HepG2 (cell line): ENCODE results near the gene TSPAN18. TPM values are rescaled to one million over a fixed set of nuclear protein-coding genes. Genes with fewer than 3 reads are reported as not detected.

Experiments used
- ATAC-seq: fragments of 200-7000 bp; cut with Tn5 transposase; 3 replicates; pipeline ENCODE4 v1.9.1; 2020; ENCODE audit warnings: mild to moderate bottlenecking, moderate library complexity
- BruUV-seq: library from RNA; stranded (reverse); fragments of 400-500 nt; replicated peaks from 2 replicates; lab custom pipeline; 2021; lab: Mats Ljungman, UMichigan
- CTCF ChIA-PET: fragments of 300-600 bp; formaldehyde crosslinking; extraction: SDS; loops from one replicate; lab custom pipeline; 2021; ENCODE audit warnings: low total read pairs, inconsistent platforms, low intra/inter-chr PET ratio; lab: Yijun Ruan, JAX
- POLR2A ChIA-PET: fragments of 350-600 bp; sonication (Branson Sonifier 250); formaldehyde crosslinking; loops from one replicate; lab custom pipeline; 2020; ENCODE audit warnings: antibody characterized with exemption, inconsistent platforms; lab: Yijun Ruan, JAX
- DNase-seq: peaks from one replicate; pipeline ENCODE4 v3.0.0-alpha.2; 2015; ENCODE audit warnings: low spot score
- FAIRE-seq: peaks from 3 replicates; lab custom pipeline; 2011; peaks lifted over from hg19 to GRCh38; lab: Jason Lieb, UNC
- H2AFZ ChIP-seq: one replicate; pipeline ENCODE4 v1.6.1; 2011; ENCODE audit warnings: low read length, inconsistent platforms
- H3K27ac ChIP-seq: fragments of 300-600 bp; 3 replicates; pipeline ENCODE4 v1.8.0; 2011; ENCODE audit warnings: mixed run types, mild to moderate bottlenecking, mixed read lengths, low read length, inconsistent platforms; ENCODE audit not compliant: insufficient read depth; ENCODE audit errors: extremely low read length
- H3K27me3 ChIP-seq, 2 experiments: fragments of 200-600 bp in 1 of 2; 2 replicates in 1 of 2; 3 replicates in 1 of 2; pipeline versions ENCODE4 v1.6.0 to v1.8.0; 2011; ENCODE audit warnings: low read length in 2 of 2, mild to moderate bottlenecking in 2 of 2, moderate library complexity in 2 of 2, inconsistent platforms in 1 of 2; ENCODE audit not compliant: insufficient read depth in 2 of 2, control insufficient read depth in 1 of 2
- H3K36me3 ChIP-seq, 2 experiments: fragments of 200-600 bp in 1 of 2; replicated peaks in 1 of 2; 2 replicates in 1 of 2; 3 replicates in 1 of 2; pipeline versions ENCODE4 v1.5.1 to v1.8.0; 2011; ENCODE audit warnings: low read length in 2 of 2, inconsistent platforms in 1 of 2; ENCODE audit not compliant: insufficient read depth in 2 of 2, control insufficient read depth in 1 of 2
- H3K4me1 ChIP-seq: 2 replicates; pipeline ENCODE4 v1.5.1; 2012; ENCODE audit warnings: low read length, inconsistent platforms; ENCODE audit not compliant: insufficient read depth
- H3K4me2 ChIP-seq: 2 replicates; pipeline ENCODE4 v1.6.0; 2011; ENCODE audit warnings: low read depth, low read length, inconsistent platforms
- H3K4me3 ChIP-seq, 3 experiments: fragments of 200-600 bp in 1 of 3; sonication (generic), shearing (Covaris generic) in 1 of 3; replicated peaks in 1 of 3; 2 replicates each; pipeline ENCODE4 v1.5.1; 2011 to 2016; ENCODE audit warnings: low read length in 3 of 3, inconsistent platforms in 2 of 3, low read depth in 2 of 3, mild to moderate bottlenecking in 2 of 3, control low read depth in 1 of 3, mixed read lengths in 1 of 3; ENCODE audit not compliant: insufficient read depth in 1 of 3
- H3K79me2 ChIP-seq: one replicate; pipeline ENCODE4 v1.6.1; 2011; ENCODE audit warnings: low read length, inconsistent platforms; ENCODE audit not compliant: insufficient read depth
- H3K9ac ChIP-seq: 2 replicates; pipeline ENCODE4 v1.6.0; 2011; ENCODE audit warnings: mild to moderate bottlenecking, low read depth, low read length, inconsistent platforms; ENCODE audit not compliant: insufficient read depth
- H3K9me3 ChIP-seq: 2 replicates; pipeline ENCODE4 v1.5.1; 2012; ENCODE audit warnings: mild to moderate bottlenecking, low read length
- H4K20me1 ChIP-seq: 2 replicates; pipeline ENCODE4 v1.6.0; 2011; ENCODE audit warnings: inconsistent platforms, mild to moderate bottlenecking, low read length, moderate library complexity; ENCODE audit not compliant: insufficient read depth
- FOXC1 ChIP-seq: sonication (generic); formaldehyde crosslinking; IDR thresholded peaks from 2 replicates; pipeline ENCODE4 v1.8.0; 2022; ENCODE audit warnings: mild to moderate bottlenecking, missing genetic modification reagents, borderline replicate concordance
- GATA4 ChIP-seq: sonication (generic); IDR thresholded peaks from 2 replicates; pipeline ENCODE4 v1.6.1; 2016; ENCODE audit warnings: antibody characterized with exemption, low read depth, borderline replicate concordance
- HCFC1 ChIP-seq: fragments of 150-350 bp; IDR thresholded peaks from 2 replicates; pipeline ENCODE4 v1.6.1; 2014; ENCODE audit warnings: low read depth, low read length
- MATR3 ChIP-seq: sonication (generic); formaldehyde crosslinking; IDR thresholded peaks from 2 replicates; pipeline ENCODE4 v1.4.0; 2020; ENCODE audit warnings: missing genetic modification reagents
- MTF1 ChIP-seq: sonication (generic); formaldehyde crosslinking; IDR thresholded peaks from 2 replicates; pipeline ENCODE4 v1.5.0; 2020; ENCODE audit warnings: missing genetic modification reagents
- NFKB2 ChIP-seq: sonication (generic); formaldehyde crosslinking; IDR thresholded peaks from 2 replicates; pipeline ENCODE4 v1.4.0; 2020; ENCODE audit warnings: missing genetic modification reagents, borderline replicate concordance
- NFRKB ChIP-seq: fragments of 450-650 bp; IDR thresholded peaks from 2 replicates; pipeline ENCODE4 v1.6.1; 2017
- NFYC ChIP-seq: IDR thresholded peaks from 2 replicates; pipeline ENCODE4 v1.6.1; 2016; ENCODE audit warnings: missing genetic modification reagents, missing compliant biosample characterization
- RAD51 ChIP-seq: fragments of 450-650 bp; IDR thresholded peaks from 2 replicates; pipeline ENCODE4 v1.6.1; 2016; ENCODE audit warnings: borderline replicate concordance
- SMC3 ChIP-seq: IDR thresholded peaks from 2 replicates; pipeline ENCODE4 v1.6.1; 2011; ENCODE audit warnings: low read length, improper control_type of control experiment
- SRY ChIP-seq: sonication (generic); formaldehyde crosslinking; IDR thresholded peaks from 2 replicates; pipeline ENCODE4 v1.8.0; 2022; ENCODE audit warnings: mild to moderate bottlenecking, missing genetic modification reagents
- TBP ChIP-seq: sonication (generic); formaldehyde crosslinking; IDR thresholded peaks from 2 replicates; pipeline ENCODE4 v1.5.0; 2020; ENCODE audit warnings: missing genetic modification reagents
- WIZ ChIP-seq: sonication (generic); formaldehyde crosslinking; IDR thresholded peaks from 2 replicates; pipeline ENCODE4 v1.5.1; 2020; ENCODE audit warnings: mild to moderate bottlenecking, missing genetic modification reagents
- ZFP41 ChIP-seq: sonication (generic); formaldehyde crosslinking; IDR thresholded peaks from 2 replicates; pipeline ENCODE4 v1.4.0; 2020; ENCODE audit warnings: mild to moderate bottlenecking, missing genetic modification reagents, borderline replicate concordance
- ZNF143 ChIP-seq: sonication (generic); formaldehyde crosslinking; IDR thresholded peaks from 2 replicates; pipeline ENCODE4 v1.4.0; 2020; ENCODE audit warnings: missing genetic modification reagents
- ZNF496 ChIP-seq: sonication (generic); formaldehyde crosslinking; IDR thresholded peaks from 2 replicates; pipeline ENCODE4 v1.8.1; 2023; ENCODE audit warnings: mild to moderate bottlenecking, moderate library complexity, missing genetic modification reagents; ENCODE audit not compliant: insufficient replicate concordance
- ZNF678 ChIP-seq: sonication (generic); formaldehyde crosslinking; IDR thresholded peaks from 2 replicates; pipeline ENCODE4 v1.4.0; 2020; ENCODE audit warnings: mild to moderate bottlenecking, missing genetic modification reagents
- WGBS: methylation state at CpG from one replicate; pipeline ENCODE4 v1.1.6; 2017; ENCODE audit warnings: low lambda C conversion rate; 5-methylcytosine and 5-hydroxymethylcytosine counted together
- in situ Hi-C: cut with HindIII; loops from 2 replicates; pipeline ENCODE4 v1.10.0; 2017; ENCODE audit warnings: low pct_unique_long_range_greater_than_20kb; ENCODE audit not compliant: extremely low pct_ligation_motif_present
- intact Hi-C: fragments of 100-400 bp; cut with micrococcal nuclease; formaldehyde crosslinking; loops from one replicate; pipeline ENCODE4 v1.10.0; 2022; ENCODE audit not compliant: unreplicated experiment
- polyA plus RNA-seq, 8 experiments: library from polyadenylated mRNA; depleted of rRNA in 3 of 8; stranded (reverse) in 7 of 8; unstranded in 1 of 8; fragments of >200 nt; fragmentation: Illumina TruSeq in 4 of 8; extraction: Trizol in 4 of 8; gene quantifications; 2 replicates each; pipeline versions ENCODE4 v1.2.1 to v1.2.3, GENCODE V29; 2011 to 2016; ENCODE audit warnings: low read depth in 4 of 8, missing spikeins in 1 of 8, mixed read lengths in 1 of 8; ENCODE audit not compliant: insufficient read depth in 1 of 8
- total RNA-seq, 5 experiments: library from RNA; depleted of rRNA; stranded (reverse); fragments of >200 nt; fragmentation: Illumina TruSeq; extraction: Trizol; gene quantifications; 2 replicates each; pipeline ENCODE4 v1.2.3, GENCODE V29; 2016; ENCODE audit warnings: low read depth in 1 of 5
- TF ChIP-seq, protein P1 (sequence below): sonication (generic); formaldehyde crosslinking; IDR thresholded peaks from 2 replicates; pipeline ENCODE4 v1.4.0; 2020; ENCODE audit warnings: mild to moderate bottlenecking, missing genetic modification reagents
- TF ChIP-seq, protein P2 (sequence below): sonication (generic); formaldehyde crosslinking; IDR thresholded peaks from 2 replicates; pipeline ENCODE4 v1.4.0; 2020; ENCODE audit warnings: missing genetic modification reagents
- TF ChIP-seq, protein P3 (sequence below): sonication (generic); formaldehyde crosslinking; IDR thresholded peaks from 2 replicates; pipeline ENCODE4 v1.4.0; 2020; ENCODE audit warnings: missing genetic modification reagents

Gene TSPAN18
- total and polyA plus RNA-seq, 2 of the 13 experiments (the other 11 are each of a cell fraction or from before 2014, with no cell fraction given) = not detected

DNA sequence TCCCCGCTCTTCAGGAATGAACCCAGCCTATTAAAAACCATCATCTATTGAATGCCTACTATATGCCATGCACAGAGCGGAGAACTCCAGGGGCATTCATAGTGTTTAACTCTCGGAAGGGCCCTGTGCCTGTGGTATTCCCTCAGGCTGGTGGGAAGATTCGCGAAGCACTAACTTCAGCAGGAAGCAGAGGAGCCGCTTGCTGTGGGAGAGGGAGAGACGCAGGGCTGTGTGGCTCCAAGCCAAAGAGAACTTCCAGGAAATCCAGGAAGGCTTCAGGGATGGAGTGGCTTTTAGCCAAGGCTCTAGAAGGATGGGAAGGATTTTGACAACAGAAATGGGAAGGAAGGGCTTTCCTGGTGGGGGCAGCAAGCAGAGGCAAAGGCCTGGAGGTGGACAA is 120.1 kb downstream of the TSPAN18 start:
- H3K27ac ChIP-seq = no peak overlapping the region

DNA sequence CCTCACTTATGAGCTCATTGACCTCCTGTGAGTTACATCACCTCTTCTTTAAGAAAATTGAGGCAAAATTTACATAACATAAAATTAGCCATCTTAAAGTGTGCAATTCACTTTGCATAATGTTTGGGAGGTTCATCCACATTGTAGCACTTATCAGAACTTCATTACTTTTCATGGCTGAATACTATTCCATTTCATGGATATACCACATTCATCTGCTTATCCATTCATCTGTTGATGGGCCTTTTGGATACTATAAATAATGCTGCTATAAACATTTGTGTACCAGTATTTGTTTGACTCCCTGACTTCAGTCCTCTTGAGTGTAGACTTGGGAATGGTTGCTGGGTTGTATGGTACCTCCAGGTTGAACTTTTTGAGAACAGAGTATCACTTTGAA is 120.6 kb downstream of the TSPAN18 start:
- CTCF ChIA-PET = no interaction called here
- Histone ChIP-seq H3K9me3 (no peaks in the 10 kb centered on the region), H3K4me2 (no peak overlapping the region), H3K4me3 (no peak overlapping the region), H2AFZ (no peak overlapping the region), H3K9ac (no peak overlapping the region), H3K79me2 (no peaks in the 10 kb centered on the region), H4K20me1 (no peaks in the 10 kb centered on the region), H3K27ac (no peak overlapping the region), H3K27me3 (no peaks in the 10 kb centered on the region), H3K36me3 (no peaks in the 10 kb centered on the region), H3K4me1 (no peaks in the 10 kb centered on the region)
- no peak for ATAC-seq
- in situ Hi-C loops = no loop called here
- FAIRE-seq = no peak
- POLR2A ChIA-PET = no interaction called here
- DNase-seq = no peak
- no TSS peak for BruUV-seq
- intact Hi-C loops = no loop called here
- TF ChIP-seq TBP = no peak
- no peak for TF ChIP-seq ZNF678 (CRISPR knock-in tag)
- TF ChIP-seq SMC3 = no peak
- no peak for TF ChIP-seq NFRKB
- TF ChIP-seq ZNF143 (CRISPR knock-in tag) = no peak
- TF ChIP-seq MATR3 = no peak
- TF ChIP-seq GATA4 = no peak
- TF ChIP-seq FOXC1 = no peak
- TF ChIP-seq, protein P1, sequence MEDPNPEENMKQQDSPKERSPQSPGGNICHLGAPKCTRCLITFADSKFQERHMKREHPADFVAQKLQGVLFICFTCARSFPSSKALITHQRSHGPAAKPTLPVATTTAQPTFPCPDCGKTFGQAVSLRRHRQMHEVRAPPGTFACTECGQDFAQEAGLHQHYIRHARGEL (CRISPR knock-in tag) = no peak
- TF ChIP-seq, protein P2, sequence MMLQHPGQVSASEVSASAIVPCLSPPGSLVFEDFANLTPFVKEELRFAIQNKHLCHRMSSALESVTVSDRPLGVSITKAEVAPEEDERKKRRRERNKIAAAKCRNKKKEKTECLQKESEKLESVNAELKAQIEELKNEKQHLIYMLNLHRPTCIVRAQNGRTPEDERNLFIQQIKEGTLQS (CRISPR knock-in tag) = no peak
- TF ChIP-seq RAD51 = no peak
- no peak for TF ChIP-seq SRY (CRISPR knock-in tag)
- TF ChIP-seq ZNF496 (CRISPR knock-in tag) = no peak
- TF ChIP-seq NFYC (CRISPR knock-in tag) = no peak
- TF ChIP-seq, protein P3, sequence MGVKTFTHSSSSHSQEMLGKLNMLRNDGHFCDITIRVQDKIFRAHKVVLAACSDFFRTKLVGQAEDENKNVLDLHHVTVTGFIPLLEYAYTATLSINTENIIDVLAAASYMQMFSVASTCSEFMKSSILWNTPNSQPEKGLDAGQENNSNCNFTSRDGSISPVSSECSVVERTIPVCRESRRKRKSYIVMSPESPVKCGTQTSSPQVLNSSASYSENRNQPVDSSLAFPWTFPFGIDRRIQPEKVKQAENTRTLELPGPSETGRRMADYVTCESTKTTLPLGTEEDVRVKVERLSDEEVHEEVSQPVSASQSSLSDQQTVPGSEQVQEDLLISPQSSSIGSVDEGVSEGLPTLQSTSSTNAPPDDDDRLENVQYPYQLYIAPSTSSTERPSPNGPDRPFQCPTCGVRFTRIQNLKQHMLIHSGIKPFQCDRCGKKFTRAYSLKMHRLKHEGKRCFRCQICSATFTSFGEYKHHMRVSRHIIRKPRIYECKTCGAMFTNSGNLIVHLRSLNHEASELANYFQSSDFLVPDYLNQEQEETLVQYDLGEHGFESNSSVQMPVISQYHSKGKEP (CRISPR knock-in tag) = no peak

More for the DNA sequence above, 120.1 kb downstream of the TSPAN18 start:
- WGBS = 72% methylated on average over 7 of the region's 7 CpGs
- BruUV-seq = no TSS peak
- H3K36me3 ChIP-seq = no peaks in the 10 kb centered on the region
- ATAC-seq (no peak), FAIRE-seq (no peak), DNase-seq (no peak)
- H3K9ac ChIP-seq = no peak overlapping the region
- no peaks in the 10 kb centered on the region for H3K9me3 ChIP-seq
- ChIA-PET CTCF (no interaction called here), POLR2A (no interaction called here)
- H3K4me1 ChIP-seq = no peaks in the 10 kb centered on the region
- H3K4me3 ChIP-seq = no peak overlapping the region
- intact Hi-C loops = no loop called here
- no peak overlapping the region for H3K4me2 ChIP-seq
- no peaks in the 10 kb centered on the region for H3K79me2 ChIP-seq
- no peak overlapping the region for H2AFZ ChIP-seq
- TF ChIP-seq MTF1 = no peak
- no peak for TF ChIP-seq ZNF143 (CRISPR knock-in tag)
- no peak for TF ChIP-seq NFKB2 (CRISPR knock-in tag)
- TF ChIP-seq WIZ (CRISPR knock-in tag) = no peak
- TF ChIP-seq ZFP41 (CRISPR knock-in tag) = no peak
- no peak for TF ChIP-seq HCFC1
- in situ Hi-C loops = no loop called here
- H4K20me1 ChIP-seq = no peaks in the 10 kb centered on the region
- H3K27me3 ChIP-seq = no peaks in the 10 kb centered on the region
